HEK293 (cell line): Measurements from ENCODE around the gene SPATA21.

Source experiments
- CTCF ChIA-PET: fragments of 350-600 bp; formaldehyde crosslinking; extraction: SDS; loops from one replicate; lab custom pipeline; 2021; ENCODE audit warnings: antibody characterized with exemption; lab: Yijun Ruan, JAX
- POLR2A ChIA-PET: fragments of 300-600 bp; formaldehyde crosslinking; extraction: SDS; loops from one replicate; lab custom pipeline; 2020; ENCODE audit warnings: antibody characterized with exemption, inconsistent platforms; lab: Yijun Ruan, JAX
- H3K27ac ChIP-seq: fragments of 200-500 bp; sonication (Bioruptor generic); 2 replicates; pipeline ENCODE4 v1.5.1; 2014; ENCODE audit warnings: low read depth, low read length, control low read depth, inconsistent platforms; ENCODE audit errors: extremely low read depth
- H3K36me3 ChIP-seq, 2 experiments: fragments of 200-500 bp in 1 of 2; sonication (Bioruptor generic) in 1 of 2; 1 replicate in 1 of 2; 2 replicates in 1 of 2; pipeline ENCODE4 v1.5.1; 2014 to 2017; ENCODE audit warnings: inconsistent platforms in 2 of 2, low read length in 2 of 2; ENCODE audit not compliant: control insufficient read depth in 2 of 2, insufficient read depth in 1 of 2
- H3K4me1 ChIP-seq: fragments of 200-500 bp; sonication (Bioruptor generic); 2 replicates; pipeline ENCODE4 v1.5.1; 2014; ENCODE audit warnings: mild to moderate bottlenecking, low read length, inconsistent platforms; ENCODE audit not compliant: control insufficient read depth, insufficient read depth
- H3K4me3 ChIP-seq: 2 replicates; pipeline ENCODE4 v1.5.1; 2011; ENCODE audit warnings: low read depth, mild to moderate bottlenecking, control low read depth, low read length, moderate library complexity
- H3K9me3 ChIP-seq: fragments of 200-500 bp; sonication (Bioruptor generic); 2 replicates; pipeline ENCODE4 v1.5.1; 2014; ENCODE audit warnings: low read depth, low read length, inconsistent platforms; ENCODE audit not compliant: control insufficient read depth, insufficient read depth
- BCL11A ChIP-seq: fragments of 450-650 bp; formaldehyde crosslinking; IDR thresholded peaks from 2 replicates; pipeline ENCODE4 v1.5.1; 2016; ENCODE audit warnings: low read depth, missing biosample characterization, missing genetic modification characterization
- EGR2 ChIP-seq: fragments of 450-650 bp; formaldehyde crosslinking; IDR thresholded peaks from 2 replicates; pipeline ENCODE4 v1.5.1; 2016; ENCODE audit warnings: low read depth, missing biosample characterization, missing genetic modification characterization
- TRIM28 ChIP-seq: IDR thresholded peaks from 2 replicates; pipeline ENCODE4 v1.6.1; 2011; ENCODE audit warnings: low read length, control low read depth, borderline replicate concordance
- ZBTB1 ChIP-seq: fragments of 450-650 bp; formaldehyde crosslinking; IDR thresholded peaks from 2 replicates; pipeline ENCODE4 v1.5.1; 2016; ENCODE audit warnings: missing biosample characterization, missing genetic modification characterization
- ZBTB17 ChIP-seq: fragments of 450-650 bp; formaldehyde crosslinking; IDR thresholded peaks from 2 replicates; pipeline ENCODE4 v1.5.1; 2016; ENCODE audit warnings: missing biosample characterization, missing genetic modification characterization
- ZBTB48 ChIP-seq: fragments of 450-650 bp; formaldehyde crosslinking; IDR thresholded peaks from 2 replicates; pipeline ENCODE4 v1.5.1; 2016; ENCODE audit warnings: missing biosample characterization, missing genetic modification characterization
- ZEB2 ChIP-seq: fragments of 450-650 bp; formaldehyde crosslinking; IDR thresholded peaks from 2 replicates; pipeline ENCODE4 v1.5.1; 2016; ENCODE audit warnings: missing biosample characterization, missing genetic modification characterization
- ZFP69B ChIP-seq: fragments of 450-650 bp; formaldehyde crosslinking; IDR thresholded peaks from 2 replicates; pipeline ENCODE4 v1.5.1; 2016; ENCODE audit warnings: missing biosample characterization, missing genetic modification characterization
- ZNF146 ChIP-seq: fragments of 450-650 bp; formaldehyde crosslinking; IDR thresholded peaks from 2 replicates; pipeline ENCODE4 v1.5.1; 2016; ENCODE audit warnings: missing biosample characterization, missing genetic modification characterization
- ZNF2 ChIP-seq: fragments of 450-650 bp; formaldehyde crosslinking; IDR thresholded peaks from 2 replicates; pipeline ENCODE4 v1.5.1; 2016; ENCODE audit warnings: missing biosample characterization, missing genetic modification characterization
- ZNF223 ChIP-seq: fragments of 450-650 bp; formaldehyde crosslinking; IDR thresholded peaks from 2 replicates; pipeline ENCODE4 v1.5.1; 2016; ENCODE audit warnings: missing biosample characterization, missing genetic modification characterization
- ZNF239 ChIP-seq: fragments of 450-650 bp; formaldehyde crosslinking; IDR thresholded peaks from 2 replicates; pipeline ENCODE4 v1.5.1; 2016; ENCODE audit warnings: missing biosample characterization, missing genetic modification characterization
- ZNF292 ChIP-seq: fragments of 450-650 bp; formaldehyde crosslinking; IDR thresholded peaks from 2 replicates; pipeline ENCODE4 v1.5.1; 2016; ENCODE audit warnings: low read depth, missing biosample characterization, missing genetic modification characterization, borderline replicate concordance
- ZNF394 ChIP-seq: fragments of 450-650 bp; formaldehyde crosslinking; IDR thresholded peaks from 2 replicates; pipeline ENCODE4 v1.5.1; 2016; ENCODE audit warnings: missing biosample characterization, missing genetic modification characterization, mild to moderate bottlenecking, moderate library complexity, borderline replicate concordance
- ZNF433 ChIP-seq: fragments of 450-650 bp; formaldehyde crosslinking; IDR thresholded peaks from 2 replicates; pipeline ENCODE4 v1.5.1; 2016; ENCODE audit warnings: missing biosample characterization, missing genetic modification characterization, low read depth
- ZNF548 ChIP-seq: fragments of 450-650 bp; formaldehyde crosslinking; IDR thresholded peaks from 2 replicates; pipeline ENCODE4 v1.5.1; 2016; ENCODE audit warnings: missing biosample characterization, missing genetic modification characterization
- ZNF555 ChIP-seq: fragments of 450-650 bp; formaldehyde crosslinking; conservative IDR thresholded peaks from 2 replicates; pipeline ENCODE4 v1.5.1; 2017; ENCODE audit warnings: missing biosample characterization, mild to moderate bottlenecking, missing genetic modification characterization, inconsistent platforms
- ZNF580 ChIP-seq: fragments of 450-650 bp; formaldehyde crosslinking; IDR thresholded peaks from 2 replicates; pipeline ENCODE4 v1.5.1; 2016; ENCODE audit warnings: missing biosample characterization, missing genetic modification characterization
- ZNF664 ChIP-seq: fragments of 450-650 bp; formaldehyde crosslinking; IDR thresholded peaks from 2 replicates; pipeline ENCODE4 v1.5.1; 2016; ENCODE audit warnings: missing biosample characterization, missing genetic modification characterization
- ZNF677 ChIP-seq: fragments of 450-650 bp; IDR thresholded peaks from 2 replicates; pipeline ENCODE4 v1.5.0; 2018; ENCODE audit warnings: missing biosample characterization, mild to moderate bottlenecking, missing genetic modification characterization, moderate library complexity
- TF ChIP-seq, protein P1 (sequence below): fragments of 450-650 bp; formaldehyde crosslinking; IDR thresholded peaks from 2 replicates; pipeline ENCODE4 v1.5.1; 2016; ENCODE audit warnings: missing biosample characterization, missing genetic modification characterization
- TF ChIP-seq, protein P2 (sequence below): fragments of 450-650 bp; formaldehyde crosslinking; IDR thresholded peaks from 2 replicates; pipeline ENCODE4 v1.5.1; 2016; ENCODE audit warnings: missing biosample characterization, missing genetic modification characterization, borderline replicate concordance
- TF ChIP-seq, protein P3 (sequence below): fragments of 450-650 bp; formaldehyde crosslinking; optimal IDR thresholded peaks from 2 replicates; pipeline ENCODE3; 2016; ENCODE audit warnings: missing biosample characterization, mild to moderate bottlenecking, missing genetic modification characterization

Gene SPATA21

GRCh38 chr1:16441282-16441665 lies 4.0 kb upstream of the SPATA21 start:
- Histone ChIP-seq H3K27ac (peak overlapping the region; percentile 54; the same call in 1 of the 2 replicates), H3K36me3 (peaks cover 0 to 44% of the 10 kb centered on the region in 2 experiments; a peak in 2 of 3 replicates), H3K9me3 (no peaks in the 10 kb centered on the region), H3K4me3 (peak overlapping the region; percentile 89), H3K4me1 (no peaks in the 10 kb centered on the region)
- POLR2A ChIA-PET, result interaction anchor here (0.5 to 2.0 kb wide), 5 partner anchors 16 to 203 kb away, joined by 3 to 8 read pairs (median 5); partner anchors contain the start of gene SZRD1
- 0 out of 2 replicates have a peak, but pooled peaks have one; percentile 18 for TF ChIP-seq ZBTB48
- TF ChIP-seq ZNF664, result no peak
- CTCF ChIA-PET, result interaction anchor here (1.6 to 2.4 kb wide), 2 partner anchors 9 to 180 kb away, joined by 8 to 14 read pairs; no protein-coding TSS in a partner anchor

DNA sequence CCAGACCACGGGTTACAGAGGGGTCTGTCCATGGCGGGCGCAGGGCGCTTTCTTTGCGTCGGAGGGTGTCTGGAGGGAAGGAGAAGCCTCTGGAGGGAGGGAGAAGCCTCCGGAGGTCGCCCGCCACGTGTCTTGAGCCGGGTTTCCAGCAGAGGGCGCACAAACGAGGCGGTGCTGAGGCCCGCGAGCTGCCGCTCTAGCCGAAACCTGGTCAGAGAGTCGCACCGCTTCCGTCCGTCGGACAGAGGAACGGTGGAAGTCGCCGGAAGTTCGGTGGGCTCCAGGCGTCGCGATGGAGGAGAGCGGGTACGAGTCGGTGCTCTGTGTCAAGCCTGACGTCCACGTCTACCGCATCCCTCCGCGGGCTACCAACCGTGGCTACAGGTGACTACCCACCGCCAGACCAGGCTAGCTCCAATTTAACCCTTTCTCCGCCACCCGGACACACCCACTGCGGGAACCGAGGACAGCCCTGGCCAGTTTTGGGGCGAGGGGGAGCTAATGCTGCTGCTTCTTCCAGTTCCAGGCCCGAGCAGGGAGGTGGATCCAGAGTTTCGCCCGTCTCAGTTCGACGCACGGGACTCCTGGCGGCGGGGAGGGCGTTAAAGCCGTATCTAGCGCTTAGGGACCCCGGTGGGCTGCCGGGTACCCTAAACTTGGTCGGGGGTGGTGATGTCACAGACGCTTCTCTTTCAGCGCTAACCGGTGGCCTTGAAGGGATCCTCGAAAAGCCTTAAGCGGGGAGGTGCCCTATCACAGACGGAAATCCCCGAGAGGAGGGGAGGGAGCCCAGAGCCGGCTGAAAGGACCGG lies 3.5 kb upstream of the SPATA21 start, which contains the start of gene NECAP2:
TSS of gene NECAP2 (plus strand) at position 255 of the 812 bp plus-strand sequence. CDS start at position 293, 38 bp downstream.
- POLR2A ChIA-PET, result interaction anchor here (0.6 to 2.0 kb wide), 10 partner anchors 8 to 674 kb away, joined by 3 to 8 read pairs (median 3); partner anchors contain the start of gene SZRD1
- H3K36me3 ChIP-seq, result peaks cover 0 to 38% of the 10 kb centered on the region in 2 experiments; a peak in 2 of 3 replicates
- H3K27ac ChIP-seq, result peak within 1 kb of the TSS; percentile 54; the same call in 1 of the 2 replicates
- no peaks in the 10 kb centered on the region for H3K9me3 ChIP-seq
- CTCF ChIA-PET, result interaction anchor here (0.5 to 2.4 kb wide), 15 partner anchors 10 to 358 kb away, joined by 3 to 14 read pairs (median 4); no protein-coding TSS in a partner anchor
- H3K4me3 ChIP-seq, result peak within 1 kb of the TSS; percentile 89
- H3K4me1 ChIP-seq, result no peaks in the 10 kb centered on the region
- TF ChIP-seq, protein P1, sequence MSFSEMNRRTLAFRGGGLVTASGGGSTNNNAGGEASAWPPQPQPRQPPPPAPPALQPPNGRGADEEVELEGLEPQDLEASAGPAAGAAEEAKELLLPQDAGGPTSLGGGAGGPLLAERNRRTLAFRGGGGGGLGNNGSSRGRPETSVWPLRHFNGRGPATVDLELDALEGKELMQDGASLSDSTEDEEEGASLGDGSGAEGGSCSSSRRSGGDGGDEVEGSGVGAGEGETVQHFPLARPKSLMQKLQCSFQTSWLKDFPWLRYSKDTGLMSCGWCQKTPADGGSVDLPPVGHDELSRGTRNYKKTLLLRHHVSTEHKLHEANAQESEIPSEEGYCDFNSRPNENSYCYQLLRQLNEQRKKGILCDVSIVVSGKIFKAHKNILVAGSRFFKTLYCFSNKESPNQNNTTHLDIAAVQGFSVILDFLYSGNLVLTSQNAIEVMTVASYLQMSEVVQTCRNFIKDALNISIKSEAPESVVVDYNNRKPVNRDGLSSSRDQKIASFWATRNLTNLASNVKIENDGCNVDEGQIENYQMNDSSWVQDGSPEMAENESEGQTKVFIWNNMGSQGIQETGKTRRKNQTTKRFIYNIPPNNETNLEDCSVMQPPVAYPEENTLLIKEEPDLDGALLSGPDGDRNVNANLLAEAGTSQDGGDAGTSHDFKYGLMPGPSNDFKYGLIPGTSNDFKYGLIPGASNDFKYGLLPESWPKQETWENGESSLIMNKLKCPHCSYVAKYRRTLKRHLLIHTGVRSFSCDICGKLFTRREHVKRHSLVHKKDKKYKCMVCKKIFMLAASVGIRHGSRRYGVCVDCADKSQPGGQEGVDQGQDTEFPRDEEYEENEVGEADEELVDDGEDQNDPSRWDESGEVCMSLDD (tag by site-specific recombination), result 0 out of 2 replicates have a peak, but pooled peaks have one; percentile 24
- peak; percentile 52; the same call in 1 of the 2 replicates for TF ChIP-seq TRIM28
- TF ChIP-seq ZNF548 (tag by site-specific recombination), result peak; percentile 7; the same call in 1 of the 2 replicates
- TF ChIP-seq ZBTB1 (tag by site-specific recombination), result no peak
- peak; percentile 98 for TF ChIP-seq ZEB2 (tag by site-specific recombination)
- TF ChIP-seq ZNF146 (tag by site-specific recombination), result peak; percentile 4
- TF ChIP-seq EGR2 (tag by site-specific recombination), result no peak
- no peak for TF ChIP-seq ZNF292 (tag by site-specific recombination)
- TF ChIP-seq ZNF2, result peak; percentile 90
- TF ChIP-seq, protein P2, sequence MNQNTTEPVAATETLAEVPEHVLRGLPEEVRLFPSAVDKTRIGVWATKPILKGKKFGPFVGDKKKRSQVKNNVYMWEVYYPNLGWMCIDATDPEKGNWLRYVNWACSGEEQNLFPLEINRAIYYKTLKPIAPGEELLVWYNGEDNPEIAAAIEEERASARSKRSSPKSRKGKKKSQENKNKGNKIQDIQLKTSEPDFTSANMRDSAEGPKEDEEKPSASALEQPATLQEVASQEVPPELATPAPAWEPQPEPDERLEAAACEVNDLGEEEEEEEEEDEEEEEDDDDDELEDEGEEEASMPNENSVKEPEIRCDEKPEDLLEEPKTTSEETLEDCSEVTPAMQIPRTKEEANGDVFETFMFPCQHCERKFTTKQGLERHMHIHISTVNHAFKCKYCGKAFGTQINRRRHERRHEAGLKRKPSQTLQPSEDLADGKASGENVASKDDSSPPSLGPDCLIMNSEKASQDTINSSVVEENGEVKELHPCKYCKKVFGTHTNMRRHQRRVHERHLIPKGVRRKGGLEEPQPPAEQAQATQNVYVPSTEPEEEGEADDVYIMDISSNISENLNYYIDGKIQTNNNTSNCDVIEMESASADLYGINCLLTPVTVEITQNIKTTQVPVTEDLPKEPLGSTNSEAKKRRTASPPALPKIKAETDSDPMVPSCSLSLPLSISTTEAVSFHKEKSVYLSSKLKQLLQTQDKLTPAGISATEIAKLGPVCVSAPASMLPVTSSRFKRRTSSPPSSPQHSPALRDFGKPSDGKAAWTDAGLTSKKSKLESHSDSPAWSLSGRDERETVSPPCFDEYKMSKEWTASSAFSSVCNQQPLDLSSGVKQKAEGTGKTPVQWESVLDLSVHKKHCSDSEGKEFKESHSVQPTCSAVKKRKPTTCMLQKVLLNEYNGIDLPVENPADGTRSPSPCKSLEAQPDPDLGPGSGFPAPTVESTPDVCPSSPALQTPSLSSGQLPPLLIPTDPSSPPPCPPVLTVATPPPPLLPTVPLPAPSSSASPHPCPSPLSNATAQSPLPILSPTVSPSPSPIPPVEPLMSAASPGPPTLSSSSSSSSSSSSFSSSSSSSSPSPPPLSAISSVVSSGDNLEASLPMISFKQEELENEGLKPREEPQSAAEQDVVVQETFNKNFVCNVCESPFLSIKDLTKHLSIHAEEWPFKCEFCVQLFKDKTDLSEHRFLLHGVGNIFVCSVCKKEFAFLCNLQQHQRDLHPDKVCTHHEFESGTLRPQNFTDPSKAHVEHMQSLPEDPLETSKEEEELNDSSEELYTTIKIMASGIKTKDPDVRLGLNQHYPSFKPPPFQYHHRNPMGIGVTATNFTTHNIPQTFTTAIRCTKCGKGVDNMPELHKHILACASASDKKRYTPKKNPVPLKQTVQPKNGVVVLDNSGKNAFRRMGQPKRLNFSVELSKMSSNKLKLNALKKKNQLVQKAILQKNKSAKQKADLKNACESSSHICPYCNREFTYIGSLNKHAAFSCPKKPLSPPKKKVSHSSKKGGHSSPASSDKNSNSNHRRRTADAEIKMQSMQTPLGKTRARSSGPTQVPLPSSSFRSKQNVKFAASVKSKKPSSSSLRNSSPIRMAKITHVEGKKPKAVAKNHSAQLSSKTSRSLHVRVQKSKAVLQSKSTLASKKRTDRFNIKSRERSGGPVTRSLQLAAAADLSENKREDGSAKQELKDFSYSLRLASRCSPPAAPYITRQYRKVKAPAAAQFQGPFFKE, result 0 out of 2 replicates have a peak, but pooled peaks have one; percentile 42
- no peak for TF ChIP-seq ZNF433 (tag by site-specific recombination)
- TF ChIP-seq BCL11A (tag by site-specific recombination), result peak; percentile 73; the same call in 1 of the 2 replicates
- peak; percentile 98 for TF ChIP-seq ZBTB17 (tag by site-specific recombination)
- no peak for TF ChIP-seq ZNF223 (tag by site-specific recombination)
- peak; percentile 65; the same call in 1 of the 2 replicates for TF ChIP-seq ZNF580 (tag by site-specific recombination)
- peak; percentile 26; the same call in 1 of the 2 replicates for TF ChIP-seq ZNF239 (tag by site-specific recombination)
- peak; percentile 89 for TF ChIP-seq ZFP69B (tag by site-specific recombination)
- peak; percentile 100 for TF ChIP-seq ZNF394 (tag by site-specific recombination)
- TF ChIP-seq ZNF677 (tag by site-specific recombination), result no peak
- TF ChIP-seq, protein P3, sequence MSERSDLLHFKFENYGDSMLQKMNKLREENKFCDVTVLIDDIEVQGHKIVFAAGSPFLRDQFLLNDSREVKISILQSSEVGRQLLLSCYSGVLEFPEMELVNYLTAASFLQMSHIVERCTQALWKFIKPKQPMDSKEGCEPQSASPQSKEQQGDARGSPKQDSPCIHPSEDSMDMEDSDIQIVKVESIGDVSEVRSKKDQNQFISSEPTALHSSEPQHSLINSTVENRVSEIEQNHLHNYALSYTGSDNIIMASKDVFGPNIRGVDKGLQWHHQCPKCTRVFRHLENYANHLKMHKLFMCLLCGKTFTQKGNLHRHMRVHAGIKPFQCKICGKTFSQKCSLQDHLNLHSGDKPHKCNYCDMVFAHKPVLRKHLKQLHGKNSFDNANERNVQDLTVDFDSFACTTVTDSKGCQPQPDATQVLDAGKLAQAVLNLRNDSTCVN (tag by site-specific recombination), result peak; percentile 45
- no peak for TF ChIP-seq ZNF555 (tag by site-specific recombination)
